Head of caudate nucleus (tissue), 42 donors: ENCODE data around the gene QTRT2.
A peak's percentile ranks its signal among the peaks of the same experiment; 100 is the strongest.

Experiments used
- DNase-seq, 42 donors: peaks; one replicate each; pipeline versions ENCODE4 v3.0.0 to v3.0.0-alpha.2; 2020 to 2021; ENCODE audit warnings: mixed read lengths in 7 of 42
- intact Hi-C: fragments of 100-400 bp; cut with DNase I; formaldehyde crosslinking; loops from one replicate; pipeline ENCODE4 v1.15.0; 2022

The QTRT2 gene

DNA sequence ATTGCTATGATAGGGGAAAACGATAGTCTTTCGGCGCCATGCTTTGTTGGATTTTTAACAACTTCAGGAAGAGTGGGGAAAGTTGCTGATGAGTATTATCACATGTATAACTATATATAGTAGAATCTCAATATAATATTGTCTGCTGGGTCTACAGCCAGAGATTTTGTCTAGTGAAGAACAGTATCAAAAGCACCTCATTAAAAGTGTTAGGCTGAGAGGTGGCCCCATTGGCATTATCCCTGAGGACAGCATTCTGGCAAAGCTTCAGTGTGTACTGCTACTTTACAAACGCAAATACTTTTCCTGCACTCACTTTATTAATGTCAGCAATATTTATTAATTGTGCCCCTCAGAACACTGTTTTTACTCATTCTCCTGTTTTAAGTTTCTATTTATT, 11.8 kb downstream of the QTRT2 start:
- intact Hi-C loops: no loop called here
- DNase-seq: no peak

- intact Hi-C loops: no loop called here
- DNase-seq: no peak
These were observed 15.2 kb downstream of the QTRT2 start for GRCh38 chr3:114071786-114072185.

DNA sequence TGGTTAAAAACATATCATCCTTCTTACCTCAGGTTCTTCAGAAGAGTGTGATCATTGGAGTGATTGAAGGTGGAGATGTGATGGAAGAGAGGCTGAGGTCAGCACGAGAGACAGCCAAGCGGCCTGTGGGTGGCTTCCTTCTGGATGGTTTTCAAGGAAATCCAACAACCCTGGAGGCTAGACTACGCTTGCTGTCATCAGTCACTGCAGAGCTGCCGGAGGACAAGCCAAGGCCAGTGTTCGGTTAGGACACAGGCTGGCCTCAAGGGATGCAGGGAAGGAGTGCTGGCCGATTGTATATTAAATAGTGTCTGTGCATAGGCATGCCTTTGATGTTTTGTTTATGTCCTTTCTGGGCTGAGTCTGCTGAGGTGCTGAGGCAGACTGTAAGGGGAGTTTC, 20.2 kb downstream of the QTRT2 start:
- no peak for DNase-seq
- intact Hi-C loops: no loop called here

GRCh38 chr3:114078126-114078525, 21.6 kb downstream of the QTRT2 start:
- intact Hi-C loops: no loop called here

GRCh38 chr3:114079761-114080160, 23.2 kb downstream of the QTRT2 start:
- no peak for DNase-seq
- intact Hi-C loops: no loop called here

More at GRCh38 chr3:114078126-114078525, 21.6 kb downstream of the QTRT2 start:
- DNase-seq: no peak

- intact Hi-C loops: no loop called here
- no peak for DNase-seq
These were observed 23.7 kb downstream of the QTRT2 start for GRCh38 chr3:114080201-114080600.

- intact Hi-C loops: no loop called here
- DNase-seq: no peak
These were observed 24.5 kb downstream of the QTRT2 start for GRCh38 chr3:114081037-114081436.

DNA sequence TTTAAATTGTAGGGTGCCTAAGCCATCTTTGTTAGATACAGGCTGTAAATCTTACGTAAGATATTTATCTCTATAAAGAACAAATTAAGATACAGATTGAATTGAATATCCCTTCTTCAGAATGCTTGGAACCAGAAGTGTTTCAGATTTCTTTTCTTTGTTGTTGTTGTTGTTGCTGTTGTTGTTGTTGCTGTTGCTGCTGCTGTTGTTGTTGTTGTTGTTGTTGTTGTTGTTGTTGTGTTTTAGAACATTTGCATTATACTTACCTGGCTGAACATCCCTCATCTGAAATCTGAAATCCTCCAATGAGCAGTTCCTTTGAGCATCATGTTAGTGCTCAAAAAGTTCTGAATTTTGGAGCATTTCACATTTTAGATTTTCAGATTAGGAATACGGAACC, 26.6 kb downstream of the QTRT2 start:
- intact Hi-C loops: no loop called here
- DNase-seq: no peak

DNA sequence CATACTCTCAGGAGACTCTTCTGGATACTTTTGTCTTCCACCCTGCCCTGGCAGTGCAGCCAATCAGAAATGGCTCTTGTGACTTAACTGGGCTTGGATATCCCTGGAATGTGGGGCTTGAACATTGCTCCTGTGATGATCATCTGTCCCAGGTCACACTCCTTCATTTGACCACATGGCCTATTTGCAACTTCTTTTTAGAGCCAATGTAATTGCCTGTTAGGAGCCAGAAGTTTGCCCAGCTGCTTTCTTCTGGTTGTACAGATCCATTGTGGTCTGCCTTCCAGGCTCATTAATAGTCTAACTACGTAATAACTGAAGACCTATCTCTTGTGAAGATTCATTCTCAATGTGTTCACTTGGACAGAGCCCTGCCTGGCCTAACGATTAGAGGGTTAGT, 29.8 kb downstream of the QTRT2 start:
- intact Hi-C loops: no loop called here
- DNase-seq: no peak

- intact Hi-C loops: no loop called here
- DNase-seq: no peak
These were observed 33.1 kb downstream of the QTRT2 start for GRCh38 chr3:114089675-114090074.

DNA sequence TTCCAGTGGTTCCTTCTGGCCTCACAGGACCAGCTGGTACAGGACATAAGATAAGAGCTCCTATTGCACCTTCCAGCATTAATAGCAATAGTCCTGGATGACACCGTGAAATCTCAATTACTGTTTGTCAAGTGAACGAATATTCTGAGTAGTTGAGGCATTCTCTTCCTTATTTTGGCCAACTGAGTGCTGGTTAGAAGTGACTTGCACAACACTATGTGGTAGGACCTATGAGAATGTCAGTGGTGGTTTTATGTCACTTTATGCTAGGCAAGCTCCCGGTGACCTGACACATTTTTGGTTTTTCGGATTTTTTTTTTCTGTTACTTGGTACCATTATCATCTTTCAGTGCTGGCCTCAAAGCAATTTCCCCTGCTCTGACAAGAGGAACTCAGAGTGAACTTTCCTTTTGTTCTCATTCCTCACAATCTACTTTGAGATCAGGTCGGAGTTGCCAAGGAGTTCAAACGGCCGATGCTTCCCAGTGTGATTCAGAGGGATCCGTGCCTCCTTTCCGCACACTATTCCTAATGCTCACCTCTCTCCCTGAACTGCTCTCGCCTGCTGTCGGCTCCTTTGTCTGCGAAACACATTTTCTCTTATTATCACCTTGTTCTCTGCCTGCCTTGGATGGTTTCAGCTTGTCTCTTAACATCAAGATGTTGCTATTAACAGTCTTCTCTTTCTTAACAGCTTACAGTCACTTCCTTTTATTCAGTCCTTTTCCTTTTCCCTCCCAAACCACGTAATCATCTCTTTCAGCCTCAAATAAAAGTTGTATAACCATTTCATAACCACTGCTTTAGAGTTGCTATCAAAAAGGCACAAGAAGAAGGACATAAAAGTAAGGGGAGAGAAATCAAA, 35.8 kb downstream of the QTRT2 start:
- peak in 1 of 42 donors; percentile 1 for DNase-seq
- intact Hi-C loops: no loop called here

DNA sequence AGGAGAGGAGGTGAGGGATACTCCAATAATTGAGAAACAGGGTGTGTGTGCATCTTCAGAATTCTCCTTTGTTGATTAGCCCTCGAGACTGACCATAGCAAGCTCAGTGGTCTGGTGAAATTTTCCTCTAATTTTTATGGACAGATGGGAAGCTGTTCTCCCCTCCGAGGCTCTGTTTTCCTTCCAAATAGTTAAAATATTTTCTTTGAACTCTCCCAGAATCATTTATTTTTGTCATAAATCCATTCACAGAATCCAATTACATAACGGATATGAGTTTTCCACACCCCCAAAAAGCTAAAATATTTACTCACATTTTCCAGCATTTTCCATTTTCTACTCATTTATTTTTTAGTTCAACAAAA, 36.5 kb downstream of the QTRT2 start:
- intact Hi-C loops: no loop called here

DNA sequence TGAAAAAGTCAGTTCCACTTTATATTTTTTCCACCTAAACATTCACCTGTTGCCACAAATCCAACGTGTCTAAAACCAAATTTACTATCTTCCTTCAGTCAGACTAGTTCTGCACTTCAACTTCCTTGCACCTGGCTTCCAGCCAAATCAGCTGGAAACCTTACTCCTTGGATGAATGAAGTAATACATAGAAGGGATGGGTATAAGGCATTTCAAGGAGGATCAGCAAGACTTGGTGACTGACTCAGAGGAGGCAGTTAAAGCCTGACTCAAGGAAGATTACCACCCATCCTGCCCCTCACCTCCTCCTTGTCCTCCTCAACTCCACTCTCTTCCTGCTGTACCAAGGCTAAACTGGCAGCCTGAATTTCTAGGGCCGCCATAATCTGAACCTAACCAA, 37.1 kb downstream of the QTRT2 start:
- intact Hi-C loops: no loop called here
- DNase-seq: peak in 9 of 42 donors; percentile 3 to 50 (median 13)

More for the DNA sequence above, 36.5 kb downstream of the QTRT2 start:
- DNase-seq: no peak

- intact Hi-C loops: no loop called here
These were observed 39.3 kb downstream of the QTRT2 start for GRCh38 chr3:114095796-114096195.

DNA sequence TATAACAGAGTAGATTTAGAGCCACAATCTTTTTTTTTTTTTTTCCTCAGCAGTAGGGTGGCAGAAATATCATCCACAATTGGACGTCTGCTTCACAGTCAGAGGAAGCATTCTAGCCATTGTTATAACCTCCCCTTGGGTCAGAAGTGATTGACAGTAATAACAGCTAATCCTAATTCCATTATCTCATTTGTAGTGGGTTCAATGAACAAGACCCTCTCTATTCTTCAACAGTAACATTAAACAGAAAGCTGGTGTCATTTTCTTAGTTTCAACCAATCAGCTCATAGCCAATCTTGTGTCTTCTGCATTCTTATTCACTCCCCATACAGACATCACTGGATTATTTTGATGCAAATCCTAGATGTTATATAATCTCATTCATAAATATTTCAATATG, 44.6 kb downstream of the QTRT2 start:
- DNase-seq: no peak
- intact Hi-C loops: no loop called here

More at GRCh38 chr3:114095796-114096195, 39.3 kb downstream of the QTRT2 start:
- DNase-seq: no peak

DNA sequence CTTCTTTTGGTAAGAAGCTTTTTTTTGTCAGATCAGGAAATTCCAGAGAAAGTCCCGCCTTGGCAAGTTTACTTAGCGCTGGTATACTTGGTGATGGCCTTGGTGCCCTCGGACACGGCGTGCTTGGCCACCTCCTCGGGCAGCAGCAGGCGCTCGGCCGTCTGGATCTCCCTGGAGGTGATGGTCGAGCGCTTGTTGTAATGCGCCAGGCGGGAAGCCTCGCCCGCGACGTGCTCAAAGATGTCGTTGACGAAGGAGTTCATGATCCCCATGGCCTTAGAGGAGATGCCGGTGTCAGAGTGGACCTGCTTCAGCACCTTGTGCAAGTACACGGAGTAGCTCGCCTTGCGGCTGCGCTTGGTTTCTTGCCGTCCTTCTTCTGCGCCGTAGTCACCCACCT, 46.6 kb downstream of the QTRT2 start:
- no peak for DNase-seq
- intact Hi-C loops: no loop called here

GRCh38 chr3:114103858-114104257, 47.3 kb downstream of the QTRT2 start:
- no peak for DNase-seq
- intact Hi-C loops: no loop called here

GRCh38 chr3:114104414-114104813, 47.9 kb downstream of the QTRT2 start:
- no peak for DNase-seq
- intact Hi-C loops: no loop called here

GRCh38 chr3:114108137-114108536, 51.6 kb downstream of the QTRT2 start:
- intact Hi-C loops: no loop called here

GRCh38 chr3:114110439-114110838, 53.9 kb downstream of the QTRT2 start:
- DNase-seq: no peak
- intact Hi-C loops: no loop called here

More at GRCh38 chr3:114108137-114108536, 51.6 kb downstream of the QTRT2 start:
- no peak for DNase-seq

DNA sequence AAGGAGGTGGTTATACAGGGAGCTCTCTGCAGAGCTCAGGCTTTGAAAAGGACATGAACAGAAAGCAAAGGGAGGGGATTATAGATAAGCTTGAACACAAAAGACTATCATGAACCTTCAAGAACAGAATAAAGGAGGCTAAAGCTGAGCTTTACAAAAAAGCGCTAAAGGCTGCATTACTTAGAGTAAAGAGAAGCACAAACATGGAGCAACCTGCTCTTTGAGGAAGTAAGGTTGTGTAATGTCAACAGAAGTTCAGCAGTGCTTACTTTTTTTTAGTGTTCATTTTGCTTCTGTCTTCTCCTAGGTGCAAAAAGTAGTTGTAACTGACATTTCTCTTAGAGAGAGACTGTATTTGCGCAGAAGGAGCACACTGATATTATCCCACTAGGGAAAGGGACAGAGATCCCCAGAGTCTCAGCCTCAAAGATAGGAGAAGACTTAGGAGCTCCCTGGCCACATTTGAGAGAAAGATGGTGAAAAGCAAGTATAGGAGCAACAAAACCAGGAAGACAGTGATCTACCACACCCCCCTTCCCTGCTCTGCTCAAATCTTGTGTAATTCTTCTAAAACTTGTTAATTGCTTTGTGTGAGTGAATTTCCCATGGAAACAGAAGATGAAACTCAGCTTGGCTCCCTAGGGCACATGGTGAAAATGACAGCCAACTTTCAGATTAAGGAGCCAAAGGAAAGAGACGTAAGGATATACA, 54.7 kb downstream of the QTRT2 start:
- intact Hi-C loops: no loop called here
- no peak for DNase-seq
